Measurements from ENCODE around the gene SLC25A6.

DNA sequence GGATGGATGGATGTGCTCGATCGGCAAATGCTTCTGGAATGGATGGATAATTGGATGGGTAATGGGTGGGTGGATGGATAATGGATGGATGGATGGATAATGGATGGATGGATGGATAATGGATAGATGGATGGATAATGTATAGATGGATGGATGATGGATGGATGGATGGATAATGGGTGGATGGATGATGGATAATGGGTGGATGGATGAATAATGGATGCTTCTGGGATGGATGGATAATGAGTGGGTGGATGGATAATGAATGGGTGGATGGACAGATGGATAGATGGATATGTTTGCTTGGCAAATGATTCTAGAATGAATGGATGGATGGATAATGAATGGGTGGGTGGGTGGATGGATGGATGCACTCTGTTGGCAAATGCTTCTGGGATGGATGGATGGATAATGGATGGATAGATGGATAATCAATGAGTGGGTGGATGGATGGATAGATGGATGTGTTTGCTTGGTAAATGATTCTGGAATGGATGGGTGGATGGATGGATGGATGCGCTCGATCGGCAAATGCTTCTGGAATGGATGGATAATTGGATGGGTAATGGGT, 3.8 kb upstream of the SLC25A6 start:
- no peak for TF ChIP-seq POLR2A (IDR thresholded peaks at IDR 0.05)
- no peak for TF ChIP-seq POLR2AphosphoS5 (IDR thresholded peaks at IDR 0.05; ENCODE audit: insufficient read depth in 1 of 2, low read depth in 1 of 2)
- TF ChIP-seq, protein P1, sequence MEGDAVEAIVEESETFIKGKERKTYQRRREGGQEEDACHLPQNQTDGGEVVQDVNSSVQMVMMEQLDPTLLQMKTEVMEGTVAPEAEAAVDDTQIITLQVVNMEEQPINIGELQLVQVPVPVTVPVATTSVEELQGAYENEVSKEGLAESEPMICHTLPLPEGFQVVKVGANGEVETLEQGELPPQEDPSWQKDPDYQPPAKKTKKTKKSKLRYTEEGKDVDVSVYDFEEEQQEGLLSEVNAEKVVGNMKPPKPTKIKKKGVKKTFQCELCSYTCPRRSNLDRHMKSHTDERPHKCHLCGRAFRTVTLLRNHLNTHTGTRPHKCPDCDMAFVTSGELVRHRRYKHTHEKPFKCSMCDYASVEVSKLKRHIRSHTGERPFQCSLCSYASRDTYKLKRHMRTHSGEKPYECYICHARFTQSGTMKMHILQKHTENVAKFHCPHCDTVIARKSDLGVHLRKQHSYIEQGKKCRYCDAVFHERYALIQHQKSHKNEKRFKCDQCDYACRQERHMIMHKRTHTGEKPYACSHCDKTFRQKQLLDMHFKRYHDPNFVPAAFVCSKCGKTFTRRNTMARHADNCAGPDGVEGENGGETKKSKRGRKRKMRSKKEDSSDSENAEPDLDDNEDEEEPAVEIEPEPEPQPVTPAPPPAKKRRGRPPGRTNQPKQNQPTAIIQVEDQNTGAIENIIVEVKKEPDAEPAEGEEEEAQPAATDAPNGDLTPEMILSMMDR (IDR thresholded peaks at IDR 0.05) = no peak
